Skeletal muscle tissue (tissue), 4 donors: ENCODE data around the gene CD200R1L. TPM values are rescaled to one million over a fixed set of nuclear protein-coding genes. Genes with fewer than 3 reads are reported as not detected.

Experiments
- H3K27ac ChIP-seq: one replicate; pipeline ENCODE4 v1.7.0; 2013; ENCODE audit warnings: mild to moderate bottlenecking, low read depth, low read length, inconsistent platforms
- H3K27me3 ChIP-seq, 3 donors: one replicate each; pipeline ENCODE4 v1.7.0; 2013; ENCODE audit warnings: low read length in 3 of 3; ENCODE audit not compliant: control insufficient read depth in 3 of 3, insufficient read depth in 3 of 3
- H3K36me3 ChIP-seq, 3 donors: one replicate each; pipeline ENCODE4 v1.7.0; 2013; ENCODE audit warnings: low read length in 3 of 3; ENCODE audit not compliant: control insufficient read depth in 3 of 3, insufficient read depth in 3 of 3
- H3K4me1 ChIP-seq, 3 donors: one replicate each; pipeline ENCODE4 v1.7.0; 2013; ENCODE audit warnings: low read length in 3 of 3, mild to moderate bottlenecking in 3 of 3; ENCODE audit not compliant: control insufficient read depth in 3 of 3, insufficient read depth in 3 of 3
- H3K4me3 ChIP-seq, 3 donors: one replicate each; pipeline ENCODE4 v1.7.0; 2013; ENCODE audit warnings: low read length in 3 of 3
- H3K9ac ChIP-seq, 3 donors: one replicate each; pipeline ENCODE4 v1.7.0; 2013; ENCODE audit warnings: low read length in 3 of 3, mild to moderate bottlenecking in 3 of 3, moderate library complexity in 2 of 3, low read depth in 1 of 3
- H3K9me3 ChIP-seq, 3 donors: one replicate each; pipeline ENCODE4 v1.7.0; 2013; ENCODE audit warnings: low read length in 3 of 3; ENCODE audit not compliant: control insufficient read depth in 3 of 3
- total RNA-seq: library from RNA; depleted of rRNA; stranded (reverse); fragments of >200 nt; gene quantifications from one replicate; pipeline ENCODE4 v1.2.3, GENCODE V29; 2014
- donor health status: Osteomylitis.

CD200R1L gene
- total RNA-seq, 1 donor from 2014 or later, result not detected

DNA sequence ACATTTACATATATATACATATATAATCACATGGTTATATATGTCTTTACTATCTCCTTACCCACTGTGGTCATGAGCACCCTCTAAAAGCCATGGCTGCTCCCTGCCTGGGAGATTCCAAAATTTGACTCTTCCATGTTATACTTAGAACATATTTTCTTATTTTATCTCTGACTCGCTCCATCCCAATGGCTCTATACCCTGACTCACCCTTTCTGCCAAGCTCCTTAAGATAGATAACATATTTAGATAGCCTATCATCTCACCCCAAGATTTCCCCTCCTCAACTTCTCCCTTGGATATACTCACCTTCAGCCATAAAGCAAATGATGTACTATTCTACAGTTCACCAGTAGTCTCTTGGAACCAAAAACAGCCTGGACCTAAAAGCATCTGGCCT lies 65.1 kb downstream of the CD200R1L start:
- Histone ChIP-seq H3K9ac (no peak overlapping the region), H3K9me3 (no peaks in the 10 kb centered on the region), H3K4me3 (no peak overlapping the region), H3K36me3 (no peaks in the 10 kb centered on the region), H3K27ac (no peak overlapping the region), H3K4me1 (peaks cover 0 to 3% (median 0%) of the 10 kb centered on the region in 3 donors), H3K27me3 (no peaks in the 10 kb centered on the region)

DNA sequence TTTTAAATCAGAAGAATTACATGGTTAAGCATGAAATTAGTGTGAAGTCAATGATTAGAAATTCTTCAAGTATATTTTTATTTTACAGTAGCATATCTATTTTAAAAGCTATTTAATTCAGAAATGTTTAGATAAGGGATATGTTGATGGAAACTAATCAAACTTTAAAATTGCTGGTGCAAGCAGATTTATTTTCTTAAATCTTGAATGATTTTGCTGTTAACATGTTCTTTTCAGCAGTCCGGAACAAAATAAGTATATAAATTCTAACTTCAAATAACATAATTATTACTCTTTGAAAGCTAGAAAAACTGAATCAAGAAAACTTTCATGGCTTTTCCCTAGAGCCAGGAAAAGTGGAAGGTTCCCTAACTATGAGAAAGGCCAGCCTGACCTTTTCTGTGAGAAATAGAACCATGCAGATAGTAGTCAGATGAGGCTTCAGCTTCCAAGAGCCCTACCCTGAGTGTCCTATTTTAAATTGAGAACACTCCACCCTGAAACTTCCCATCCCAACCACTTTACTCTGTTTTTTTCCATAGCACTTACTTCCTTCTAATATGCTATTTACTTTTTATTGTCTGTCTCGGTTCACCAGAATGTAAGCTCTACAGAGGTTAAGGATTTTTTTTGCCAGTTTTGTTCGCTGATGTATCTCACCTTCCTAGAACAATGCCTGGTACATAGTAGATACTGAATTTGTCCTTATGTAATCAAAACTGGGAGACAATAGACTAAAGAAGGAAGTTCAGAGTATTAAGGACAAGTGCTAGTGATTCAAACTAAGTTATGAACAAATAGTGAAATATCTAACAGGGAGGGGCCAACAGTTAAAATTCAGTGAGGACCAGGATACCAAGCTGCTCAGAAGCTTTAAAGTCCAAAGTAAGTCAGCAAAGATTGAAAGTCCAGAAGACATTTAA lies 66.8 kb downstream of the CD200R1L start:
- H3K36me3 ChIP-seq, result no peaks in the 10 kb centered on the region
- no peaks in the 10 kb centered on the region for H3K27me3 ChIP-seq
- H3K27ac ChIP-seq, result peak overlapping the region; percentile 75
- peaks cover 4 to 8% (median 7%) of the 10 kb centered on the region in 3 donors for H3K4me1 ChIP-seq
- H3K9ac ChIP-seq, result no peak overlapping the region
- H3K9me3 ChIP-seq, result no peaks in the 10 kb centered on the region
- no peak overlapping the region for H3K4me3 ChIP-seq

DNA sequence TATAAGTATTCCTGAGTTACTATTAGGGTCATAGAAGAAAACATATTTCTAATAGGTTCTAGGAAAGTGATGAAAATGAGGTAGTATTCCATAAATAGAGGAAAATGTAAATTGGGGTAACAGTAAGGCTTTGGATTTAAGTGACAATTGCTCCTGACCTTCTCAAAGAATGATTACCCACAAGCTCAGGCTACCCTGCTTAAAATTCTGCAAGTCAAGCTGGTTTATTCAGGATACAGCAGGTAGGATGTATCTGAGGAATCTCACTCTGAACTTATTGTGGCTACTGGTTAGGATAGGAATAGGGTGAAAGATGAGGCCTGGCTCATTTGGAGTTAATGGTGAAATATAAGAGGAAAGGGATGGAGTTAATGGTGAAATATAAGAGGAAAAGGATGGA lies 67.7 kb downstream of the CD200R1L start:
- no peak overlapping the region for H3K9ac ChIP-seq

DNA sequence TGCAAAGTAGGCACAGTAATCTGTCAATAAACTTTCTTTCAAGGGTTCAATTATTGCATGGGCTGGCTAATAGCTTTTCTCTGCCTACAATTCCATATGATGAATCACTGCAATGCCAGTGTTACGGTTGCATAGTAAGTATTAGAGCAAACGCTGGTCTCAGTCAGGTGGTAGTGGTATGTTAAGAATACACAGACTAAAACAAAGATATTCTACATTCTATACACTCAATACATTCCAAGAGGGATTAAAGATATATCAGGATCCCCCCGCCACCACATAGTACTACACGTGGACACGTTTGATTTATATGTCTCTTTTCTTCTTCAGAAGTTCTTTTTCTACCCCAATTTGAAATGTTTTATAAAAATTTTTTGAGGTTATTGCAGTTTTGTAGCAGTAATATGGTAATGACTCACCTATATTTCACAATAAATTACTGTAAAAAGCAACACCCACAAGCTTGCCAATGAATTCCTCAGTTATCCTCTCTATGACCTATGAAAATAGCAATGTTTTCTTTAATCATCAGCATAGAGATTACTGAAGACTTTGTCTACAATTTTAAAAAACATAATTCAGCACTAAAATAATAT lies 68.2 kb downstream of the CD200R1L start:
- Histone ChIP-seq H3K27ac (peak overlapping the region; percentile 75), H3K27me3 (no peaks in the 10 kb centered on the region), H3K36me3 (no peaks in the 10 kb centered on the region), H3K4me1 (peaks cover 4 to 8% (median 7%) of the 10 kb centered on the region in 3 donors), H3K9ac (no peak overlapping the region), H3K4me3 (no peak overlapping the region), H3K9me3 (no peaks in the 10 kb centered on the region)

More for the DNA sequence above, 67.7 kb downstream of the CD200R1L start:
- H3K9me3 ChIP-seq, result no peaks in the 10 kb centered on the region
- H3K36me3 ChIP-seq, result no peaks in the 10 kb centered on the region
- H3K27ac ChIP-seq, result peak overlapping the region; percentile 75
- no peaks in the 10 kb centered on the region for H3K27me3 ChIP-seq
- no peak overlapping the region for H3K4me3 ChIP-seq
- H3K4me1 ChIP-seq, result peaks cover 4 to 8% (median 7%) of the 10 kb centered on the region in 3 donors

DNA sequence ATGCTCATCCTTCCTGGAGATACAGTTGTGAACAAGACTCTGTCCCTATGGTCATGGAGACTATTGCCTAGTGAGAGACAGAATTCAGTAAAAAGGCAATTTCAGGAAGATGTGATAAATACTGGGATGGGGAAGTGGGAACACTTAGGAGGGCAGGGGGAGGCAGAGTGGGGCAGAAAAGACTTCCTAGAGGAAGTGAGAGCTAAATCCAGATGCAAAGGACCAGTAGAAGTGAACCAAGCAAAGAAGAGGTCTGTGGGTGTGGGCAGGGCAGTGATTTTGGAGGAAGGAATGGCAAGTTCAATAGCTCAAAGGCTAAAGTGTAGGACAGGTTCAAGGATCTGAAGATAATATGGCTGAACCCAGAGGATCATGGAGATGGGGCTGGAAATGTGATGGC lies 68.9 kb downstream of the CD200R1L start:
- no peak overlapping the region for H3K9ac ChIP-seq
- peaks cover 4 to 8% (median 7%) of the 10 kb centered on the region in 3 donors for H3K4me1 ChIP-seq

DNA sequence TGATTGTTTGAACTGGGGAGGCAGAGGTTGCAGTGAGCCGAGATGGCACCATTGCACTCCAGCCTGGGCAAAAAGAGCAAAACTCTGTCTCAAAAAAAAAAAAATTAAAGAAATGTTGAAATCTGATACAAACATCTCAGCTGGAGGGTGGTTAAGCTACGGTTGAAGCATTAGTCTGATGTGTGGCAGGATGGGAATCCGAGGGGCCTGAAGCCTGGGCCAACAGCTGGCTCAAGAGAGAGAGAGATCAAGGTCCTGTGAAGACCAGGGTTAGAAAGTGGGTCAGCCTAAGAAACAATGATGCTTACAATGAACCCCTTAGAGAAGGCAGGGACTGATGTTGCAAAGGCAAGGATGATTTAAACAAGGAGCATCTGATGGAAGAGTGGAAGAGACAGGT lies 69.8 kb downstream of the CD200R1L start:
- H3K36me3 ChIP-seq, result no peaks in the 10 kb centered on the region
- H3K9me3 ChIP-seq, result no peaks in the 10 kb centered on the region
- H3K27ac ChIP-seq, result peak overlapping the region; percentile 73
- H3K9ac ChIP-seq, result no peak overlapping the region
- H3K27me3 ChIP-seq, result no peaks in the 10 kb centered on the region
- H3K4me1 ChIP-seq, result peaks cover 4 to 8% (median 7%) of the 10 kb centered on the region in 3 donors
- H3K4me3 ChIP-seq, result no peak overlapping the region

More for the DNA sequence above, 68.9 kb downstream of the CD200R1L start:
- H3K27ac ChIP-seq, result peak overlapping the region; percentile 73
- H3K9me3 ChIP-seq, result no peaks in the 10 kb centered on the region
- H3K27me3 ChIP-seq, result no peaks in the 10 kb centered on the region
- no peak overlapping the region for H3K4me3 ChIP-seq
- H3K36me3 ChIP-seq, result no peaks in the 10 kb centered on the region

DNA sequence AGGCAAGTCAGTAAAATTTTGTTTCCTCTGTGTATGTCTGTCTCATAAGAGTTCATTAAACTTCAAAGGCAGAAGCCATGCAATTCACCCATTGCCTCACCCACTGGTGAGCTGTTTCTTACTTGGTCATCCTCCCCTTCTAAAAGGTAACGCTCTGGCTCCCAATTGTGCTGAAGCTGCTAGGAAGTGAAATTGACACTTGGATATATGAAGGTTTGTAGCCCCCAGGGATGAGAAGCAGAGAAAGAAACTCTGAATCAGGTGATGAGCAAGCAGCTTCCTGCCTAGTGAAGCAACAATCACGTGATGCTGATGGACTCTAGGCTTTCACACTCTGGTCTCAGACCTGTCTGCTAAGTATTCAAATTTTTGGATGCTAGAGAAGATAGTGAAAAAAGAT lies 70.7 kb downstream of the CD200R1L start:
- Histone ChIP-seq H3K9ac (no peak overlapping the region), H3K27ac (peak overlapping the region; percentile 73), H3K9me3 (no peaks in the 10 kb centered on the region), H3K27me3 (no peaks in the 10 kb centered on the region), H3K36me3 (no peaks in the 10 kb centered on the region), H3K4me3 (no peak overlapping the region), H3K4me1 (peaks cover 4 to 8% (median 7%) of the 10 kb centered on the region in 3 donors)

DNA sequence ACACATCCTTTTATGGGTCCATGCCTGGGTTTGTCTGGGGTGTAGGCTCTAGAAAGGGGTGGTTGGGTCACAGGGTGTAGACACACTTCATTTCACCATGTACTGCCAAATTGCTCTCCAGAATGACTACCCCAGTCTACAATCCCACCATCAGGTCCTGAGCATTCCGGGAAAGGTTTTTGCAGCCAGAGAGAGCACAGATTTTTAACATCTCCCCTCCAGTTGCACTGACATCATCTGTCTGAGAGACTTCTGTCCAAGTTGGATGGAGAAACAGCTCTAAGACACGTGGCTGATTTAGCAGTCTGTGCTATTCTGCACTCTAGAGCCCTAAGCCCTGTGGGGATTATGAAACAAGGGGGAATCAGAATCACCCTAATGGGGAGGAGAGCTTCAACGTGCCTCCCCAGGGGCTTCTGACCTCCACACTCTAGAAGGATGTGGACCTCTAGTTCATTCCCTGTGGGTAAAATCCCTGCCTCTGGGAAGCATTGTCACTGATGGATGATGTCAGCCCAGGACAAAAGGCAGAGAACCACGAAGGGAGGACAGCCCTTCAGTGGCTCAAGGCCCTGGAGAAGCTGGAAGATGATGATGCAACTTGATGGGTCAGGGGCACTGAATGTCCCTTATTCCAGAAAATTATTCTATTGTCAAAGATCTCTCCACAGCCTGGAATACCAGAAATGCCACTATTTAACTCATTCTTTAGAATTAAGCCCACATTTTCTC lies 71.5 kb downstream of the CD200R1L start:
- H3K4me1 ChIP-seq, result peaks cover 4 to 8% (median 7%) of the 10 kb centered on the region in 3 donors
- H3K9me3 ChIP-seq, result no peaks in the 10 kb centered on the region
- H3K36me3 ChIP-seq, result no peaks in the 10 kb centered on the region
- H3K9ac ChIP-seq, result no peak overlapping the region
- no peak overlapping the region for H3K4me3 ChIP-seq
- H3K27me3 ChIP-seq, result no peaks in the 10 kb centered on the region
- H3K27ac ChIP-seq, result peak overlapping the region; percentile 73

DNA sequence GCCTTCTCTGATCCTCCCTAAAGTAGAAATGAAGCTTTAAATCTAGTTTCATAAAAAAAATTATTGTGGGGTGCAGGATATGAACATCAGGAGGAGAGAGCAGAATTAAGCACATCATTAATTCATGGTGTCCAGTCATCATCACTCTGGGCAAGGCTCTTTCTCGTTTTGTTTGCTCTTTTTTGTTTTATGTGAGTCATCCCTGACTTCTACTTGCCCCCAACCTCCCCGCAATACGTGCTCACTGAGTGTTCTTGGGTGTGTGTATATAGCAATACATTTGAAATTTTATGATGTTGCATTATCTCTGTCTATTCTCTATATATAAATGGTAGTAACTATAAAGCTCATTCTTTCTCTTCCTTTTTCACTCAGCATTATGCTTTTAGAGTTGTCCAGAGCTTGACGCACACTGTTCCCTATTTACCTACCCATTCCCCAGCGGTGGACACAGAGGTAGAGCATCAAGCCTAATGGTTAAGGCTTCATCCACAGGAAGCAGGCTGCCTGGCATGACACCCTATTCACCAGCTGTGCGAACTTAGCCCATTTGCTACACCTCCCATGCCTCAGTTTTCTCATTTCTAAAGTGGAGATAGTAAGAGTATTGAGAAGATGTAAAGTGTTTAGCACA lies 72.3 kb downstream of the CD200R1L start:
- peaks cover 3 to 8% (median 4%) of the 10 kb centered on the region in 3 donors for H3K4me1 ChIP-seq
- no peaks in the 10 kb centered on the region for H3K36me3 ChIP-seq
- H3K9me3 ChIP-seq, result no peaks in the 10 kb centered on the region
- no peak overlapping the region for H3K4me3 ChIP-seq
- H3K27me3 ChIP-seq, result no peaks in the 10 kb centered on the region
- peak overlapping the region; percentile 70 for H3K27ac ChIP-seq
- H3K9ac ChIP-seq, result no peak overlapping the region
